Natural killer cell (primary cell): Measurements from ENCODE around the gene DOCK2. TPM values are rescaled to one million over a fixed set of nuclear protein-coding genes. Genes with fewer than 3 reads are reported as not detected.

ENCODE experiments used
- ATAC-seq, 3 donors: fragments of 150-1000 bp in 2 of 3; fragments of 200-7000 bp in 1 of 3; cut with Tn5 transposase; 1 replicate in 1 of 3; 2 replicates in 2 of 3; pipeline ENCODE4 v1.10.0; 2021; ENCODE audit warnings: mild to moderate bottlenecking in 2 of 3, moderate library complexity in 2 of 3
- DNase-seq, 2 donors: peaks; one replicate each; pipeline versions ENCODE4 v3.0.0 to v3.0.0-alpha.2; 2013 to 2021; ENCODE audit warnings: mixed read lengths in 1 of 2
- H3K27ac ChIP-seq: one replicate; pipeline ENCODE4 v1.5.1; 2013; ENCODE audit warnings: mild to moderate bottlenecking, low read length
- H3K27me3 ChIP-seq: one replicate; pipeline ENCODE4 v1.6.1; 2013; ENCODE audit warnings: low read length; ENCODE audit not compliant: control insufficient read depth, insufficient read depth
- H3K36me3 ChIP-seq: one replicate; pipeline ENCODE4 v1.6.1; 2013; ENCODE audit warnings: low read length; ENCODE audit not compliant: control insufficient read depth, insufficient read depth
- H3K4me1 ChIP-seq: one replicate; pipeline ENCODE4 v1.6.1; 2013; ENCODE audit warnings: low read length; ENCODE audit not compliant: control insufficient read depth, insufficient read depth
- H3K4me3 ChIP-seq: one replicate; pipeline ENCODE4 v1.5.1; 2013; ENCODE audit warnings: low read length
- H3K9me3 ChIP-seq: one replicate; pipeline ENCODE4 v1.6.1; 2013; ENCODE audit warnings: low read length; ENCODE audit not compliant: control insufficient read depth, insufficient read depth
- H3K27ac Mint-ChIP-seq, 2 donors: one replicate each; pipeline ENCODE4 v1.8.0; 2022; ENCODE audit warnings: mild to moderate bottlenecking in 2 of 2, mixed read lengths in 2 of 2, moderate library complexity in 1 of 2
- H3K27me3 Mint-ChIP-seq, 2 donors: one replicate each; pipeline ENCODE4 v1.8.0; 2022; ENCODE audit warnings: low read depth in 2 of 2, mixed read lengths in 2 of 2
- H3K36me3 Mint-ChIP-seq: one replicate; pipeline ENCODE4 v1.8.0; 2022; ENCODE audit warnings: mixed read lengths
- H3K4me1 Mint-ChIP-seq, 2 donors: one replicate each; pipeline ENCODE4 v1.8.0; 2022; ENCODE audit warnings: mixed read lengths in 2 of 2
- H3K4me3 Mint-ChIP-seq: one replicate; pipeline ENCODE4 v1.8.0; 2022; ENCODE audit warnings: mild to moderate bottlenecking, moderate library complexity, mixed read lengths
- H3K9me3 Mint-ChIP-seq, 2 donors: one replicate each; pipeline ENCODE4 v1.8.0; 2022; ENCODE audit warnings: mixed read lengths in 2 of 2
- CTCF ChIP-seq: fragments of 200-600 bp; IDR thresholded peaks from one replicate; pipeline ENCODE4 v1.8.0; 2022; ENCODE audit warnings: antibody characterized with exemption
- WGBS: methylation state at CpG from one replicate; pipeline ENCODE4 v1.1.7; 2013; ENCODE audit warnings: missing lambda C conversion rate; ENCODE audit not compliant: insufficient coverage; 5-methylcytosine and 5-hydroxymethylcytosine counted together
- intact Hi-C: fragments of 100-400 bp; cut with micrococcal nuclease; formaldehyde crosslinking; loops from one replicate; pipeline ENCODE4 v1.14.2; 2022
- total RNA-seq, 4 donors: library from RNA; stranded (reverse); fragments of 120-200 nt in 1 of 4; gene quantifications; one replicate each; pipeline versions ENCODE4 v1.2.3 to v1.2.4, GENCODE V29; 2013 to 2022

The DOCK2 gene
- total RNA-seq, 3 donors from 2014 or later (not counting 1 experiment from before 2014, with no cell fraction given) = 317 to 361 (median 320) TPM

GRCh38 chr5:169695919-169696490 is 58.9 kb downstream of the DOCK2 start:
- Histone ChIP-seq H3K27ac (no peak overlapping the region), H3K4me3 (no peak overlapping the region), H3K27me3 (no peaks in the 10 kb centered on the region), H3K36me3 (peaks cover 92% of the 10 kb centered on the region), H3K9me3 (no peaks in the 10 kb centered on the region), H3K4me1 (no peaks in the 10 kb centered on the region)
- no peak overlapping the region for H3K4me3 Mint-ChIP-seq
- ATAC-seq (no peak), DNase-seq (no peak)
- no peaks in the 10 kb centered on the region for H3K9me3 Mint-ChIP-seq
- H3K36me3 Mint-ChIP-seq = peaks cover 25% of the 10 kb centered on the region
- H3K4me1 Mint-ChIP-seq = peaks cover 12 to 24% of the 10 kb centered on the region in 2 donors
- no peaks in the 10 kb centered on the region for H3K27me3 Mint-ChIP-seq
- H3K27ac Mint-ChIP-seq = no peak overlapping the region
- TF ChIP-seq CTCF = no peak
- 96% methylated on average over 7 of the region's 8 CpGs for WGBS
- intact Hi-C loops = no loop called here

GRCh38 chr5:169696621-169697510 is 59.8 kb downstream of the DOCK2 start:
- H3K4me1 Mint-ChIP-seq = peaks cover 12 to 18% of the 10 kb centered on the region in 2 donors
- ATAC-seq (no peak), DNase-seq (no peak)
- H3K4me3 ChIP-seq = no peak overlapping the region
- H3K36me3 ChIP-seq = peaks cover 94% of the 10 kb centered on the region
- no peaks in the 10 kb centered on the region for H3K4me1 ChIP-seq
- no peak for TF ChIP-seq CTCF
- WGBS = 94% methylated on average over 3 of the region's 6 CpGs
- H3K36me3 Mint-ChIP-seq = peaks cover 32% of the 10 kb centered on the region
- intact Hi-C loops = no loop called here
- H3K27me3 ChIP-seq = no peaks in the 10 kb centered on the region
- H3K27ac ChIP-seq = no peak overlapping the region
- H3K4me3 Mint-ChIP-seq = no peak overlapping the region
- no peaks in the 10 kb centered on the region for H3K27me3 Mint-ChIP-seq
- no peaks in the 10 kb centered on the region for H3K9me3 Mint-ChIP-seq
- H3K27ac Mint-ChIP-seq = peak overlapping the region in 1 of 2 donors; percentile 56
- H3K9me3 ChIP-seq = no peaks in the 10 kb centered on the region

GRCh38 chr5:169697511-169697890 is 60.4 kb downstream of the DOCK2 start:
- no peak for DNase-seq
- intact Hi-C loops = no loop called here
- peaks cover 38% of the 10 kb centered on the region for H3K36me3 Mint-ChIP-seq
- H3K4me1 ChIP-seq = no peaks in the 10 kb centered on the region
- WGBS = no CpG with 5 or more reads among the region's 2 CpGs
- peak overlapping the region in 1 of 2 donors; percentile 56 for H3K27ac Mint-ChIP-seq
- H3K27me3 ChIP-seq = no peaks in the 10 kb centered on the region
- H3K4me3 ChIP-seq = no peak overlapping the region
- H3K36me3 ChIP-seq = peaks cover 95% of the 10 kb centered on the region
- H3K27me3 Mint-ChIP-seq = no peaks in the 10 kb centered on the region
- ATAC-seq = no peak
- H3K4me1 Mint-ChIP-seq = peaks cover 11 to 18% of the 10 kb centered on the region in 2 donors
- no peaks in the 10 kb centered on the region for H3K9me3 ChIP-seq
- H3K9me3 Mint-ChIP-seq = no peaks in the 10 kb centered on the region
- TF ChIP-seq CTCF = no peak
- H3K27ac ChIP-seq = no peak overlapping the region
- H3K4me3 Mint-ChIP-seq = no peak overlapping the region
